ENCODE results near the gene PPARA. TPM values are rescaled to one million over a fixed set of nuclear protein-coding genes. Genes with fewer than 3 reads are reported as not detected.
"Not testable (repeated sequence)": the region's sequence is repeated elsewhere in the genome, so short reads cannot be mapped to it uniquely, and the experiment has no call there.

Gene PPARA
- total RNA-seq, 1 donor from 2014 or later: 14.8 TPM

DNA sequence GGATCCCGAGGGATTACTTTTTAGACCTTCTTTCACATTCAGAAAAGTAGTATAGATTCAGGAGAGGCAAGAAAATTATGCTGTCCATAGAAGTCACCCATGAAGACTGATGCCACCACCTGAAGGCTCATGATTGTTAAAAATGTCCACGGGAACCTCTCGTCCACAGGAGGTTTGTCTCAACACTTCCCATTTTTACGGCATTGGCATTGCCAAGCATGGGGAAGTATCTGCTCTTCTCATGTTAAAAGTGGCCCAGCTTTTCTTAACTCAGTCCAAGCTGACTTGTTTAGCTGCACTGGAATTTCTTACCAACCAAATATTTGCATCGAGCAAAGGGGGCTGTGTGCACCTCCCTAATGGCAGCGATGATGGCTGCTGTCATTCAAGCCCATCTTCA is 90.2 kb downstream of the PPARA start:
- intact Hi-C loops (cut with micrococcal nuclease): no loop called here

DNA sequence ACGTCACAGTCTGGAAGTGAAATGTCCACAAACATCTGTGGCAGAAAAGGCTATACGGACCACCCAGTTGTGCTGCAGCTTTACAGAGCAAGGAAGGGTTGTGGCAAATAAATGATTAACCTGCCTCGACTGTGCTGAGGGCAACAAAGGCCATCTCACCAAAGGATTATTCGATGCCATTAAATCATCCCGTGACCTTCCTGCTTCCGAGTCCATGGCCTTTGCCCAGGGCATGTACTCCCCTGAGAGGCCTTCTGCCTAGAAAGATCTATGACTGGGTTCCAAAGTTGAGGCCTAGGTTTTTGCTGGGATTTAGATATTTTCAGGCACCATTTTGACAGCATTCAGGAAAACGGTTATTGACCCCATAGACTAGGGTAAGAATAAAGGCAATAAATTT is 90.6 kb downstream of the PPARA start:
- intact Hi-C loops (cut with micrococcal nuclease): no loop called here

DNA sequence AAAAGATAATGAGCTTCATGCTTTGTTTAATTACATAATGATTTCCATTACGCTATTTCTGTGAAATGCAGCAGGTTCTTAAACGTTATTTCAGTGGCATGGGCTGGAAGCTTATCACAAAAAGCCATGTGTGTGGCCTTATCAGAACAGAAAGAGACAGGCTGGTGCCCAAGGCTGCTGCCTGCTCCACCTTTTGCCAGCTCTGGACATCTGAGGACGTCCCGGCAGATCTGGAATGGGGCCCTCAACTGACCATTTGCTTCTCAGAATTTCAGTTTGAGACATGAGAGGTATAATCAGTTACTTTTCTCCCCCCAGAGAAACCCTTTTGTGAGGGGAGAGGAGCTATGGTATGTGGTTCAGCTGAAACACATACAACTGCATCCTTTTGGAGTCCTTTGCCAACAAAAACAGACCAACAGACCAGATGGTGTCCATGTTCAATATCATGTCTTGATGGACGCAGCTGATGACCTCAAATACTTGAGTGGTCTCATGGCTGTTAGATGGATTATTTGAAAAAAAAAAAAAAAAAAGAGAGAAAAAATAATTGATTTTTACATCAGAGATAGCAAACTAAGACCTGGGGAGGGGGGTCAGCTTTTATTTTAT is 91.2 kb downstream of the PPARA start:
- intact Hi-C loops (cut with micrococcal nuclease): no loop called here

DNA sequence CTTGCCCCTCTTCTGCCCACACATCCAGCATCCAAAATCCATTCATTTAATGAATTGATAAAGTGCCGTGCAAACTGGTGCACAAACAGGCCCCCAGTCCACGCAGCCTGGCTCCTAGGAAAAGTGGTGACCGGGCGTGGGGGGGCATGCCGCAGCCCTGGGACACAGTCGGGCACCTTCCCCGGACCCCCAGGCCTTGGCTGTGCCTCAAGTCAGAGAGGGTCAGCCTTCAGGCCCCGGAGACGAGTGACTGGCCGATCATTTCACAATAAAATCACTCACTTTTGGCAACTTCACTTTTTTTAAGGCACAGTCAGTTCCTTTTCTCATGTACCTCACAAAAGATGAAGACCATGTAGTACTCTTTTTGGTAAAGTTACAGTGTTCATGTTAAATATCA is 91.8 kb downstream of the PPARA start:
- intact Hi-C loops (cut with micrococcal nuclease): no loop called here

DNA sequence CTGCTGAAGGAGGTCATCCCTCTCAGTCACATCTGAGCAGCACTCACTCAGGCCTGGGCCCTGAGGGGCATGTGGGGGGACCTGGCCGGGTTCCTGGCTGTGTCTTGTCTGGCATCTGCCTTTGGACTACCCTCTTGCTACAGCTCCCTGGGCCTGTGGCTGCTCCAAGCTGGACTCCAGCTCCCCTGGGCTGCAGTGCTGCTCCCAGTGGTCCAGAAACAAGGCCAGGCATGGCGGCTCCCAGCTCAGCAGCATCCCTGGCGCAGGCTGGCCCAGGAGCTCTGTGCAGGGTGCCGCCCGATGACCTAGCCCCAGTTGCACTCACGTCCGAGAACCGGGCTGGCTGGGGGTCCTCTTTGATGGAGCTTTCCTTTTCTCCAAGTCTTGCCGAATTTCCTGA is 94.4 kb downstream of the PPARA start:
- intact Hi-C loops (cut with micrococcal nuclease): no loop called here

DNA sequence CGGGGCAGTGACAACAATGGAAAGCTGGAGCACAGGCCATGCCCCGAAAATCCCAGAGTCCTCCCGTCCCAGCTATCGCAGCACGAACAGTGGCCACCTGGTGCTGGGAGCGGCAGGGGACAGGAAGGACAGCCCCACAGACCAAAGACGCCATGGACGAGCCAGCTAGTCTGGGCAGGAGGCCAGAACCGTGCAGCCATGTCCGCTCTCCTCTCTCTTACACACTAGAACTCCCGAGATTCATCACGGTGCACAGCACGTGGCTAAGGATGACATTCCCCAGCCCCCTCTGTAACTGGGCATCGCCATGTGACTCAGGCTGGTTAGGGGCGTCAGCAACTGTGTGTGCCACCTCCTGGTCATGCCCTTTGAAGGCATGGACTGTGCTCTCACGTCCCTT is 95.2 kb downstream of the PPARA start:
- intact Hi-C loops (cut with micrococcal nuclease): no loop called here

DNA sequence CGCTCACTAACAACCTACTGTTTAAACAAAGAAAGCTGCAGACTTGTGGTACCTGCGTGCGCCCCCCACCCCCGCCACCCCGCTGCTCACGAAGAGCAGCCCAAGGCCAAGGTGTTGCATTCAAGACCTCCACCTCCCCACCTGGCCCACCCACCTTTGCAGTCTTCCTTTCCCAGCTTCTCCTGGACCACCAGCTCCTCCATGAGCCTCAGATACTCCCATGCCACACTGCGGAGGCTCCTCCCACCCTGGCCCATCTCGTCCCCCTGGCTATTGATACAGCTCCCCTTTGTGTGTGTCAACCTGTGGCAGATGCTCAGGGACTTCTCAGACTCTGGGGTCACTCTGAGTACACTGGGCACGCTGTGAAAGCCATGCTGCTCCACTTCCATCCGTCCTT is 95.9 kb downstream of the PPARA start:
- intact Hi-C loops (cut with micrococcal nuclease): no loop called here

DNA sequence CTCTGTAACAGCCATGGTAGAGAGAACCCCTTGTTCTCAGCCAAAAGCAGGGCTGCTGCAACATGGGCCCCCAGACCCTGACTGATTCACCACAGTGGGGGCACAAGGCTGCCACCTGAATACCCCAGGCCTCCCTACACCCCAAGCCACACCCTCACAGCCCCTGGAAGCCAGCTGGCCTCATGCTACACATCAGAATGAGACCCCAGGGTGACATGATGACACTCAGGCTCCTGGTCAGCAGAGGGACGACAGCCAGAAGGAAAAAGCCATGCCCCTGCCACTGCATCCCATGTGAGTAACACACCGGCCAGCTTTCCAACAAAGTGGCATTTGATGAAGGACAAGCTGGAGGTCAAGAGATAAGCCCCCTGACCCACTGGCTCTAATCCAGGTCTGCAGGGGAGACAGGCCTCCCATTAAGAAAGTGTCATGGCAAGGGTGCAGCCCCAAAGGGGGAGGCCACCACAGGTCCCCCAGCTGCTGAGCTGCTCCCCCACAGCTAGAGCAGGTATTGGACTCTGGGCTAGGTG is 97.2 kb downstream of the PPARA start:
- intact Hi-C loops (cut with micrococcal nuclease): no loop called here

DNA sequence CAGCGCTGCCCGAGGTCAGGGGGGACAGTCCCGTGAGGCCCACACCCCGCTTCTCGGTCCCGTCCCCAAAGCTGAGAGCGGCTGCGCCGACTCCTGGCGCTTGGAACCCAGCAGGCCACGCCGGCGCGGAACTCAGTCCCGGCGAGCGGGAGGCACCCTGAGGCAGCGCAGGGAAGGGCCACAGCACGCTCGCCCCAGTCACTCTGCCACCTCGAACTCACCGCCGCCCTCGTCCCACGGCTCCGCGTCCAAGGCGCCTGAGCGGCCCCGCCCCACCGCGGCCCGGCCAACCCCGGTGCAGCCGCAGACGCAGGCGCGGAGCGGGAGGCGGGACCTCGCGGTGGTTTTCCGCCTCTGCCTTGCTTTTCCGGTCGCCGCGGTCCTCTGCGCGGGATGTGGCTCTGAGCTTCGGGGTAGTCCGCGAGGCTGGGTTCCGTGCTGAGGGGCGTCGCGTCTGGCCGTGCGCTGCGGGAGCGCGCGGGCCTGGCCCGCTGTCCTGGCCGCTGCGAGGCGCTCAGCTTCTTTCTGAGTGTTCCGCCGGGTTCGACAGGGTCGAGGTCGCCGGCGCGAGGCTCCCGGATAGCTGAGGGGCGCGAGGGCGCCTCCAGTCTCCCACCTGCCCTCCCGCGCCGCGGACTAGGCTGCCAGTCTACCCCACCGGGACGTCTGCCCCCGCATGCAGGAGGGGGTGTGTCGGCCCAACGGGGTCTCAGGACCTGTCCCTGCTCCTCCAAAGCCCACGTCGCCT is 99.9 kb downstream of the PPARA start, which contains the start of gene CDPF1:
Gene CDPF1 (minus strand): TSS at position 259 of the 748 bp plus-strand sequence. CDS start 2,009 bp downstream, outside the sequence.
- intact Hi-C loops (cut with micrococcal nuclease): loop anchor here (1.0 kb wide), 2 partner anchors 46 to 99 kb away; partner anchors contain the start of gene GTSE1

DNA sequence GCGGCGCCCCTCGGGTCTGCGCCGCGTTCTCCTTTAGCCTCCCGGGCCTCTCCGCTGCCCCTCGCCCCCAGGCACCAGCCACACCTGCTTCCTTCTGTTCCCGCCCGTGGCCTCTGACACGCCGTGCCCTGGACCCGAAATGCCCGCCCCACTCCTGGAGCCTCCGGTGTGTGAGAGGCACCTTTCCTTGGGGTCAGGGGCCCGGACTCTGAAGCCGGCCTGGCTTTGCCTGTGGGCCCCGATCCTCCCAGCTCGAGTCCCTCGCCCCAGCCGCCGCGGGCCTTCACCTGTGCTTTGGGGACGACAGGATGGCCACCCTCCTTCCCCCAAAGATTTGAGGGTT is 100.4 kb downstream of the PPARA start:
- intact Hi-C loops (cut with micrococcal nuclease): loop anchor here (1.0 kb wide), 3 partner anchors 17 to 99 kb away; partner anchors contain the start of gene GTSE1

DNA sequence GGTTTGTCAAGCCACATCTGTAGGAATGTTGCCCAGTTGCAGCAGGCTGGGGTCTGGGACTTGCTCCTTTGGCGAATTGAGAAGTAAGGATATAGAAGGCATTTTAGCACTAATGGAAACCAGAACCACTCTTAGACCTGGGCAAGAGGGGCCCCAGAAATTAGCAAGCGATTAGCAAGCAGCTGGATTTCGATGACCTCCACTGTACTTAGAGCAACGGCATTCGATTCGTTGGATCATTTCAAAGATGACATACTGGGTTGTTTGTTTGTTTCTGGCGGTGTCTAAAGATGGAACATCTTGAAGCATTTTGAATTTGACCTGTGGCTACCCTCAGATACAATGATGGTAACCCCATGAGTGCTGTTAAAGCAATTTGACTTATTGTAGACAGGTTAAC is 100.9 kb downstream of the PPARA start:
- intact Hi-C loops (cut with micrococcal nuclease): loop anchor here (1.0 kb wide), 1 partner anchor 16 kb away; no protein-coding TSS in a partner anchor

DNA sequence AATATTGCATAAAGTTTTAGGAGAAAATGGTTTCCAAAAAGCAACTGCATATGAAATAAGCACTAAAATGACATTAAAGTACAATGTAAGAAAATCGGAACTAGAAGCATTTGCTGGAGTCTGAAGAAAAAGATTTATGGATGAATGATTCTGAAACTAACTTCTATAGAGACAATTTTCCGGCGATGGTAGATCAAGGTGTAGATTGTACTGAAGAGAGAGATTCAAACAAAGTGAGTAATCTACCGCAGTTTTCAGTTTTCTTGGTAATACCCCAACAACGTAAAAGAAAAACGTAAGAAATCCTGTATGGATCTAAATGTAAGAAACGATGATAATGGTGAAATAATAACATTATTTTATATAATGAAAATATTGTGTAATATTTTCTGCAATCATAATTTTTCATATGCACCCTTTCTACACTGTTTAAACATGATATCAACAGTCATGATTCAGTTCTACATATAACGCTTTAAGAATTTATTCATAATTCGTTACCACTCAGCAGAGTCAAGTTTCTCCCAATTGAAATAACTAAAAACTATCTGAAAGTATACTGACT is 101.6 kb downstream of the PPARA start:
- intact Hi-C loops (cut with micrococcal nuclease): loop anchor here (1.0 kb wide), 1 partner anchor 15 kb away; no protein-coding TSS in a partner anchor

DNA sequence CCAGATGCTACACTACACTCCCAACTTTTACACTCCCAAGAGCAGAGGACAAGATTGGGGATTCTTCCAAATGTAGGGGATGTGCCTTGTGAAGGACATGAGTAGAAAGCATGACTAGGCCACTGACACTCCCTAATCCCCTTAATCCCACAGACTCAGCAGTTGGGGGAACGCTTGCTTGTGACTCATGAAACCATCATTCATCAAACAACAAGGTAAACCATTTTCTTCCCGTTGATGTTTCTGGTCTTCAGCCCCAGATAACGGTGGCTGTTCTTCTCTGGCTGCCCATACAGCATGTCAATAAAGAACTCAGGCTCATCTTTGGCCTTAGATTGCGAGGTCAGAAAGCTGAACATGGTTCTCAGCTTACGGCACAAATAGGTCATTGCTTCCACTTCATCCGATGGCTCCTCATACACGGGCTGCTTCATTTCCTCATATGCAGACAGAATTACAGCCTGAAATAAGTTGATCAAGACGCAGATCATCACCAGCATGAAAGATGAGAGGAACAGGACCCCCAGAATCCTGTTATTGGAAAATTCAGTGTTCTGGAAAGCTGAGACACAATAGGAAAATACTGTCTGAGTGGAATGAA is 106.1 kb downstream of the PPARA start:
- intact Hi-C loops (cut with micrococcal nuclease): no loop called here

DNA sequence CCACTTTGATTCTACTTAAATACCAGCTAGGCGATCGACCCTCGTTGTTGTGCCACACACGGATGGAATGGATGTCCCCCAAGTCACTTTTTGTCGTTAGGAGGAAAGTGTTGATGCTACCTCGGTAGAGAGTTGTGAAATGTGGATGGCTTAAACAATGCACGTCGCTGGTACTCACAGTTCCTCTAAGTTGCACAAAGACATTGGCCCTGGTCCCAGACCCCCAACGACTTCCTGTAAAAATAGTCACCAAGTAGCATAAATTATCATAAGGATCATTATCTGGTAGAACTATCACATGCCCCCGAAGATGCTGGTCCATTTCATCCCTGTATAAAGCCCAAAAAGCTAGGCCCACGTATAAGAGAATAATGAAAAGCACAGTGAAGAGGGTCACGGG is 109.0 kb downstream of the PPARA start:
- intact Hi-C loops (cut with micrococcal nuclease): no loop called here

DNA sequence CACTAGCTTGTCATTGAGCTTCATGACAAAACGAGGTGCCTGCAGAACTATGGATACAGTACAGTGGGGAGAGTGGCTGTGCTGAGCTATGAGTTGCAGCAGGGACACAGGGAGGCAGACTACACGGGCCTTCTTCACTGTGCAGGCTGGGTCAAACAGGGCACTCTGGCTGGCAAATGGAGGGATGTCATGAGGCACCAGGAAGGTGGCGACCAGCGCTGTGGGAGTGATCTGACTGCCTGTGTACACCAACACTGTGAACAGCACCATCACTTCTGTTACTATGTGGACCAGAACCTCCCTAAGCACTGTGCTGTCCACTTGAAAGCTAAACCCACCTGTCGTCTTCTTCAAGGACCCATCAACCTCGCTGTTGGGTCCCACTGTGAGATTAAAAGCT is 109.7 kb downstream of the PPARA start:
- intact Hi-C loops (cut with micrococcal nuclease): no loop called here

DNA sequence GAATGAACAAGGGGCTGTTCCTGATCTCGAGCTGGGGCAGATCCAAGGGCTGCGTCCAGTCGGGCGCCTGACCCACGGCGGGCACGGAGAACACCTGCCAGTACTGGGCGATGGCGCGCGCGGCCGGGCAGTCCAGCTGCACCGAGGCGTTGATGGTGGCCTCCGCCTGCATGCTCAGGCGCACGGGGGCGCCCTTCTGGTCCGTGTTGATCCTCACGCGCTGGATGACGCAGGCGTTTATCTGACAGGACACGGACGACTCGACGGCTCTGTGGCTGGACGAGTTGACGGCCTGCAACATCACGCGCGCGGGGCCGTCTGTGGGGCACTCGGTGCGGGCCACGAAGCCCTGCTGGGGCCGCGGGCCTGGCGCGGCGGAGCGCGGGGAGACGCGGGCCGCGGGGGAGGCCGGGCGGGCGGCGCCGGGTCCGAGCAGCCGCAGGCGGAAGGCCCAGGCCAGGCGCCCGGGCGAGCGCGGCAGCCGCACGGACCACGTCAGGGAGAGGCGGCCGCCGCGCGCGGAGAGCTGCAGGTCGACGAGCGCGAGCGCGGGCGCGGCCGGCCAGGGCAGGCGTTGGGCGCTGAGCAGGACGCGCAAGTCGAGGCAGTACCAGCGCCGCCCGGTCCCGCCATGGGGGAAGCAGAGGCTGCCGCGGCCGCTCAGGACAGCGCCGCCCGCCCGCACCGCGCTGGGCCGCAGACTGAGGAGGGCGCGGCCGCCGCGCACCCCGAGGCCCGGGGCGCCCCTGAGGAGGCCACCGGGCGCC is 112.3 kb downstream of the PPARA start:
- intact Hi-C loops (cut with micrococcal nuclease): no loop called here

DNA sequence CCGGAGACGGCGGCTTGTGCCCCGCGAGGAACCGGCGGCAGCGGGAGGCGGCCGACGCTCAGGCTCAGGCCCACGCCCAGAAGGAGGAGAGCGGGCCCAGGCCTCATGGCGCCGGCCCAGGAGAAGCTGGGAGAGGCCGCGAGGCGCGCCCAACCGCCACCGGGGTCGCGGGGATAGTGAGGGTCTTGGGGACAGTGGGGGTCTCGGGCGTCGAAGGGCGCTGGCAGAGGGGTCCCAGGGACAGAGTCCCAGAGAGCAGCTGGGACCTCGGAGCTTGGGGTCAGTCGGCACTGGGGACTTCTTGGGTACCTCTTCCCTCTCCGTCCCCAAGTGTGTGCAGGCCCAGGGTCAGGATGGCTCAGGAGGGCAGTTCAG is 112.9 kb downstream of the PPARA start, which contains the start of gene PKDREJ:
Gene PKDREJ (minus strand): TSS at position 128 of the 375 bp plus-strand sequence. CDS start 21 bp downstream, at position 107.
- intact Hi-C loops (cut with micrococcal nuclease): no loop called here

DNA sequence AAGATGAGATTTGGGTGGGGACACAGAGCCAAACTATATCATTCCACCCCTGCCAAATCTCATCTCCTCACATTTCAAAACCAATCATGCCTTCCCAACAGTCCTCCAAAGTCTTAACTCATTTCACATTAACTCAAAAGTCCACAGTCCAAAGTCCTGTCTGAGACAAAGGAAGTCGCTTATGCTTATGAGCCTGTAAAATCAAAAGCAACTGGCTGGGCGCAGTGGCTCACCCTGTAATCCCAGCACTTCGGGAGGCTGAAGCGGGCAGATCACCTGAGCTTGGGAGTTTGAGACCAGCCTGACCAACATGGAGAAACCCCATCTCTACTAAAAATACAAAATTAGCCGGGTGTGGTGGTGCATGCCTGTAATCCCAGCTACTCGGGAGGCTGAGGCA is 114.2 kb downstream of the PPARA start:
- intact Hi-C loops (cut with micrococcal nuclease): not testable (repeated sequence)

DNA sequence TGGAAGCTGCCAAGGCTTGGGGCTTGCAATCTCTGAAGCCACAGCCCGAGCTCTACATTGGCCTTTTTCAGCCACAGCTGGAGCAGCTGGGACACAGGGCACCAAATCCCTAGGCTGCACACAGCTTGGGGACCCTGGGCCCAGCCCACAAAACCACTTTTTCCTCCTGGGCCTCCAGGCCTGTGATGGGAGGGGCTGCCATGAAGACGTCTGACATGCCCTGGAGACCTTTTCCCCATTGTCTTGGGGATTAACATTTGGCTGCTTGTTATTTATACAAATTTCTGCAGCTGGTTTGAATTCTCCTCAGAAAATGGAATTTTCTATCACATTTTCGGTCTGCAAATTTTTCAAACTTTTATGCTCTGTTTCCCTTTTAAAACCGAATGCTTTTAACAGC is 115.3 kb downstream of the PPARA start:
- intact Hi-C loops (cut with micrococcal nuclease): loop anchor here (2.0 kb wide), 1 partner anchor 31 kb away; the partner anchor contains the start of gene GTSE1

DNA sequence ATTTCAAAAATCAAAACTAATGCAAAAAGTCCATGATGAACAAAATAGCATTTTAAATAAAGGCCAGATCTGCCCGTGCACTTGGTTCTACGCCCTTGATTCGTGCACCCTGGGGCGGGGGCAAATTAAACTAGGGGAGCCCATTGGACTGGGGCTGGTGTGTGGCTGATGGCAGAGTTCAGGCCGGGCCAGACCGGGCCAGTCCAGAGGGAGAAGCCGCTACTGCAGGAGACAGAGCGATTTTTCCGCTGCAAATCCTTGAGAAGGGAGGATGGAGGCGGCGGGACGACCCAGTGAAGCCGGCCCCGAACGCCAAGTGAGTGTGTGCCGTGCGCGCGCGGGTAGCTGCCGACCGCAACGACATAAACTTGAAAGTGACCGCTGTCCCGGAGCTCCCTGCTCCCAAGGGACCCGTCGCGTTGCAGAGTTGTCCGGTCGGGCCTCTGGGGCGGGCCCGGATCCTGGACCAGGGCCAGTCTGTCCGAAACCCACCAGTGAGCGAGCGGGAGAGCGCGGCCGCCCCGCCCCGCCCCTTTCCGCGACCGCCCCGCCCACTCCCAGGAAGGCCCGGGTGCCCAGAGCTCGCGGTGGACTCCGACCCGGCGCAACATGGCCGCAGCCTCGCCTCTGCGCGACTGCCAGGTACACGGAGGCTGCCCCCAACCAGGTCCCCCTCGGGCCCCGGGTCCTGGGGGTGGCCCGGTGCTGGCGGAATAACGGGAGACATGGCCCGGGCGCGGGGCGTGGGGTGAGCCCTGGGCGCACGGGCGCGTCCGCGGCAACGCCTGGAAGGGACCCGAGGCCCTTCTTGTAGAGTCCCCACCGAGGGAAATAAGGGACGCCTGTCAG is 117.3 kb downstream of the PPARA start, which contains the start of gene TTC38:
Gene TTC38 (plus strand): TSS at position 578 of the 849 bp plus-strand sequence. CDS start 32 bp downstream, at position 610.
- intact Hi-C loops (cut with micrococcal nuclease): loop anchor here (1.0 to 2.0 kb wide), 3 partner anchors 16 to 116 kb away; partner anchors contain the start of gene GTSE1

Measured in T-helper 1 cell treated with Interleukin-12 subunit alpha and Interleukin-12 subunit beta and Interleukin-4 antibody, amounts not matched to agents 30 ng/mL and 1 ng/mL, for 36 hours (primary cell).